Measurements from ENCODE around the gene C8B.

C8B gene

DNA sequence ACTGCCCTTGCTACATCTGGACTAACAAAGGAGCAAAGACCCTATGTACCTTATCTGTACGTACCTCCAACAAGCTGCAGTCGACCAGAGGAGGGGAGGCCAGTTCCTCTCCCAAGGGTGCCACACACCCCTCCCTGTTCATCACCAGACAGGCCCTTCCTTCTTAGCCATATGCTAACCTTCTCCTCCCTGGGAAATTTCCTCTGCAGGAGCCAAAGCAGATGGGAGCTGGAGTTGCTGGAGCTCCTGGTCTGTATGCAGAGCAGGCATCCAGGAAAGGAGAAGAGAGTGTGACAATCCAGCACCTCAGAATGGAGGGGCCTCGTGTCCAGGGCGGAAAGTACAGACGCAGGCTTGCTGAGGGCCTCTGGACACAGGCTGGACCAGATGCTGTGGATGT lies 48.5 kb downstream of the C8B start:
- Histone ChIP-seq H3K36me3 (ENCODE audit: insufficient read depth, low read length) (no peaks in the 10 kb centered on the region), H3K4me3 (ENCODE audit: low read depth, low read length) (no peak overlapping the region), H3K4me1 (ENCODE audit: control insufficient read depth, insufficient read depth, low read length, unreplicated experiment) (no peaks in the 10 kb centered on the region), H2AFZ (ENCODE audit: low read length, unreplicated experiment) (no peak overlapping the region), H3K27ac (ENCODE audit: low read depth, low read length) (no peak overlapping the region), H3K27me3 (ENCODE audit: insufficient read depth, low read length) (no peaks in the 10 kb centered on the region), H3K79me2 (ENCODE audit: control insufficient read depth, insufficient read depth, low read length, unreplicated experiment) (no peaks in the 10 kb centered on the region)

DNA sequence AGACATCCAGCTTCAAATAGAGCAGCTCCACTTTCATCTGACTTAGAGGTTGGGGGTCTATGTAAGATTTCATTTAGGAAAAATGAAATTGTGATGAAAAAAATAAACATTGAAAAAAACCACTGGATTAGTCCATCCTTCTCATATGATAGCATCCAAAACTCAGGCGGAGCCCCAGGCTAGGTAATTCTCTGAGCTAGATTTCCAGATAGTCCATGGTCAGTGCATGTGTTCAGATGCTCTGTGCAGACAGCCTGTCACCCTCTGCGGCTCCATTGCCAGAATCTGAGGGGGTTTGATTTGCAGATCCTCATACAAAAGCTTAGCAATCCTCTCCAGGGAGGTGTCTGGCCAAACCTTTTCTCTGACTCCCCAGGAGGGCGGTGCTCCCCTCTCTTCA lies 49.2 kb downstream of the C8B start:
- Histone ChIP-seq H3K27me3 (ENCODE audit: insufficient read depth, low read length) (no peaks in the 10 kb centered on the region), H2AFZ (ENCODE audit: low read length, unreplicated experiment) (no peak overlapping the region), H3K79me2 (ENCODE audit: control insufficient read depth, insufficient read depth, low read length, unreplicated experiment) (no peaks in the 10 kb centered on the region), H3K36me3 (ENCODE audit: insufficient read depth, low read length) (no peaks in the 10 kb centered on the region), H3K27ac (ENCODE audit: low read depth, low read length) (no peak overlapping the region), H3K4me3 (ENCODE audit: low read depth, low read length) (no peak overlapping the region), H3K4me1 (ENCODE audit: control insufficient read depth, insufficient read depth, low read length, unreplicated experiment) (no peaks in the 10 kb centered on the region)

DNA sequence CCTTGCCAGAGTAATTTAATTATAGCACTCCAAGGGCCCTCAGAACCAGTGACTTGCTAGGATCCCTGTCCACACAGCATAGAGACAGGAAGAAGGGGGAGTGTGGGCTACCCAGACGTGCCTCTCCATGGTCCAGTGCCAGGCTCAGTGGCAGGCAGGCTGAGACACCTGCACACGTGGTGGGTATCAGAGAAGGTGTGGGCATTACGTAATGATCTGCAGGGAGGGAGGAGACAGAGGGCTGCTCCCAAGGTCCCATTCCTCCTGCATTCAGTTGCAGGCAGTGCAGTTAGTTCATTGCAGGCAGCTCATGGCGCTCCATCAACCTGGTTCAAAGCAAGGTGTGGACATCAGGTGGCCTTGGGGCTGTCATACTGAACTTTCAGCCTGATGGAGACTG lies 49.9 kb downstream of the C8B start:
- Histone ChIP-seq H3K27me3 (ENCODE audit: insufficient read depth, low read length) (no peaks in the 10 kb centered on the region), H3K79me2 (ENCODE audit: control insufficient read depth, insufficient read depth, low read length, unreplicated experiment) (no peaks in the 10 kb centered on the region), H3K4me1 (ENCODE audit: control insufficient read depth, insufficient read depth, low read length, unreplicated experiment) (no peaks in the 10 kb centered on the region)

DNA sequence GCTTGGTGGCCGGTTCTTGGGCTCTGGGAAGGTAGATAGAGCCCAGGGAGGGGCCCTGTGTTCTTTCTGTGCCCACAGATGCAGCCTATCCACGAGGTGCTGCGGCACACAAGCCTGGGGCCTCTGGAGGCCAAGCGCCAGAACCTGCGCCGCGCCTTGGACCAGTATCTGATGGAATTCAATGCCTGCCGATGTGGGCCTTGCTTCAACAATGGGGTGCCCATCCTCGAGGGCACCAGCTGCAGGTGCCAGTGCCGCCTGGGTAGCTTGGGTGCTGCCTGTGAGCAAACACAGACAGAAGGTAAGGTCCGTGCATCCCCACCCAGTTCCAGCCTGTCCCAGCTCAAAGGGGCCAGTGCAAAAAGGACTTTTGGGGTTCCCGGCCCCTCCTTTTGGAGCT lies 53.5 kb downstream of the C8B start:
- H3K4me1 ChIP-seq (ENCODE audit: control insufficient read depth, insufficient read depth, low read length, unreplicated experiment), result no peaks in the 10 kb centered on the region
- no peaks in the 10 kb centered on the region for H3K27me3 ChIP-seq (ENCODE audit: insufficient read depth, low read length)
- no peak overlapping the region for H2AFZ ChIP-seq (ENCODE audit: low read length, unreplicated experiment)
- no peaks in the 10 kb centered on the region for H3K79me2 ChIP-seq (ENCODE audit: control insufficient read depth, insufficient read depth, low read length, unreplicated experiment)
- H3K36me3 ChIP-seq (ENCODE audit: insufficient read depth, low read length), result no peaks in the 10 kb centered on the region
- no peak overlapping the region for H3K4me3 ChIP-seq (ENCODE audit: low read depth, low read length)
- H3K27ac ChIP-seq (ENCODE audit: low read depth, low read length), result no peak overlapping the region

More for the DNA sequence above, 49.9 kb downstream of the C8B start:
- Histone ChIP-seq H2AFZ (ENCODE audit: low read length, unreplicated experiment) (no peak overlapping the region), H3K27ac (ENCODE audit: low read depth, low read length) (no peak overlapping the region), H3K36me3 (ENCODE audit: insufficient read depth, low read length) (no peaks in the 10 kb centered on the region), H3K4me3 (ENCODE audit: low read depth, low read length) (no peak overlapping the region)

DNA sequence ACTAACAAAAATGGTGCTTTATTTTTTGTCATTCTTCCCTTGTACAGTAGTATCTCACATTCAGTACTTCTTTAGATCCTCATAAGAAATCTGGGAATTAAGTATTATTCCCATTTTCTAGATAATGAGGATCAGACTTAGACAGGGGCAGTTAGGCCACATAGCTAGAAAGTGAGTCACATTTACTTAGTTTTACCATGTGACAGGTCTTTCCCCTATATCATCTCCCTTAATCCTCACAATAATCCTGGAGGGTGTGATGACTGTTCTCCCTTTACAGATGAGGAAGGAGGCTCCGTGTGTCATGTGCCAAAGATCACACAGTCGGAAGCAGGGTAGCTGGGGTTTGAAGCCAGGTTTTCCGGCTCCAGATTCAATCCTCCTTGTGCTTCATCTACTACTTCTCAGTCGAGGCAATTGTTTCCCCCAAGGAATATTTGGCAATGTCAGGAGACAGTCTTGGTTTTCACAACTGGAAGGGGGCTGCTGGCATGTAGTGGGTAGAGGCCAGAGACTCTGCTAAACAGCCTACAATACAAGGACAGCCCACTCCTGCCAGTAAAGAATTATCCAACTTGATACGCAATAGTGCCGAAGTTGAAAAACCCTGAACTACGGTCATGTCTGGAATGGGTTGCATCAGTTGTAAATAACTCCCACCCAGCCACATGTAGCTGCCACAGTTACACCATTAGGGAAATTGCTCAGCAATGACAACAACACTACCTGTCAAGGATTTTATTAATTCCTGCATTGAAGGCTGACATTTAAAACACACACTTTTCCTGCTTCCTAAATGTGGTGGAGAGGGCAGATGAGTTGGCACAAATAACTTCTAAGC lies 54.5 kb downstream of the C8B start:
- Histone ChIP-seq H3K4me1 (ENCODE audit: control insufficient read depth, insufficient read depth, low read length, unreplicated experiment) (no peaks in the 10 kb centered on the region), H3K4me3 (ENCODE audit: low read depth, low read length) (no peak overlapping the region), H3K79me2 (ENCODE audit: control insufficient read depth, insufficient read depth, low read length, unreplicated experiment) (no peaks in the 10 kb centered on the region), H3K27me3 (ENCODE audit: insufficient read depth, low read length) (no peaks in the 10 kb centered on the region), H3K36me3 (ENCODE audit: insufficient read depth, low read length) (no peaks in the 10 kb centered on the region), H3K27ac (ENCODE audit: low read depth, low read length) (no peak overlapping the region), H2AFZ (ENCODE audit: low read length, unreplicated experiment) (no peak overlapping the region)

DNA sequence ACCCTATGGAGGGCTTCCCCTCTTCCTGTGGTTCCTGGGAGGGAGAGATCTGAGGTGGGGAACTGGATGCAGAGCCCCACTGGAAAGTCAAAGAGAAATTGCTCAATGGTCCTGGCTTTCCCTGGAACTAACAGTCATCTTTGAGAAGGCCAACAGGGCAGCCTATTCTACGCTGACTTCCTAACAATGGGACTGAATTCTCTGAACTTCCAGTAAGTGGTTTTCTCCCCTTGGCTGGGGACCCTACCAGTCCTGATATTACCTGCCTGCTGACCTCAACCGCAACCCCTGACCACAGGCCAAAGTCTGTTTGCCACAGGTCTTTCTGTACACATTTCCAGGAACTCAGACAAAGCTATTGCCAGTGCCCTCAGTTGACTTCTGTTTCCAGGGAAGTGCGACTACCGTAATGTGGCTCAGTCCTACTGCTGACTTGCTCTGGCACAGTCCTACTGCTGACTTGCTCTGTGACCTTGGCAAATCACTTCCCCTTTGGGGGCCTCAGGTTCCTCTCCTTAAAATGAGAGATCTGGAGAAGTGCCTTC lies 55.3 kb downstream of the C8B start:
- Histone ChIP-seq H3K4me3 (ENCODE audit: low read depth, low read length) (no peak overlapping the region), H3K79me2 (ENCODE audit: control insufficient read depth, insufficient read depth, low read length, unreplicated experiment) (no peaks in the 10 kb centered on the region), H3K4me1 (ENCODE audit: control insufficient read depth, insufficient read depth, low read length, unreplicated experiment) (no peaks in the 10 kb centered on the region), H2AFZ (ENCODE audit: low read length, unreplicated experiment) (no peak overlapping the region), H3K27me3 (ENCODE audit: insufficient read depth, low read length) (no peaks in the 10 kb centered on the region), H3K27ac (ENCODE audit: low read depth, low read length) (no peak overlapping the region), H3K36me3 (ENCODE audit: insufficient read depth, low read length) (no peaks in the 10 kb centered on the region)

DNA sequence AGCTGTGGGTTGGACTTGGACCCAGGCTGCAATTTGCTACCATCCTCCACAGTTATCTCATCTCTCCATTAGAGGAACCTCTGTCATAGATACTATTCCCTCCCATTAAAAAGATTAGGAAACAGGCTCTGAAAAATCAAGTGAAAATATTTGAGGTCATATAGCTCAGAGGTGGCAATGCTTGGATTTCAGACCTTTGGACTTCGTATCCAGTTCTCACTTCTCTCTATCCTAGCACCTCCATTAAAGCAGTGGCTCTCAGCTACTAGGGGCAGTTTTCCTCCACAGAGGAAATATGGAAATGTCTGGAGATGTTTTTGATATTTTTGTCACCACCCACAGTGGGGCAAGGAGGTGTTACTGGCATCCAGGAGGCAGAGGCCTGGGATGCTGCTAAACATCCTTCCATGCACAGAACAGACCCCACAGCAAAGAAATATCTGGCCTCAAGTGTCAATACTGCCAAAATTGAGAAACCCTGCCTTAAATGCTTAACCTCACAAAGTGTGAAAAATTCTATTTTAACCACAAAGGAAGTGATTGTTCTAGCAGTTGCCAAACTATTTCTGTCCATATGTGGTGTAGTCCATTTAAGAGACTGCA lies 57.1 kb downstream of the C8B start:
- Histone ChIP-seq H3K4me3 (ENCODE audit: low read depth, low read length) (no peak overlapping the region), H3K79me2 (ENCODE audit: control insufficient read depth, insufficient read depth, low read length, unreplicated experiment) (no peaks in the 10 kb centered on the region), H3K27me3 (ENCODE audit: insufficient read depth, low read length) (no peaks in the 10 kb centered on the region), H3K36me3 (ENCODE audit: insufficient read depth, low read length) (no peaks in the 10 kb centered on the region), H3K27ac (ENCODE audit: low read depth, low read length) (no peak overlapping the region), H2AFZ (ENCODE audit: low read length, unreplicated experiment) (no peak overlapping the region), H3K4me1 (ENCODE audit: control insufficient read depth, insufficient read depth, low read length, unreplicated experiment) (no peaks in the 10 kb centered on the region)

DNA sequence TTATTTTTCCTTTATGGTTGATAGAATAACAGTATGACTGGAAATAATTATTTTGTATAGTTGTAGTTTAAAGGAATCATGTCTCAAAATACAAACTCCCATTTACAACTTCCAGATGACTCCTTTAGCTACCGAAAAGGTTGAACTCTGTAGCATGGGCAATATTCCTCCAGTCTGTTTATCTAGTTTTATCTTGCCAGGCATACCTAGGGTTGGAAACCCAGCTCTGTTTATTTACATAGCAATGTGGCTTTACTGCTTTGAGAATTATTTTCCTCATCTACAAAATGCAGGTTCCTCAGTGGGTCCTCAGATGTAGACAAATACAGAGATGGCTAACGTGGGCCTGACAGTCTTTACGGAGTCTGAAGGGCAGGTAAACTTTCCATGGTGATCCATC lies 60.1 kb downstream of the C8B start:
- Histone ChIP-seq H3K4me1 (ENCODE audit: control insufficient read depth, insufficient read depth, low read length, unreplicated experiment) (no peaks in the 10 kb centered on the region), H3K36me3 (ENCODE audit: insufficient read depth, low read length) (no peaks in the 10 kb centered on the region), H2AFZ (ENCODE audit: low read length, unreplicated experiment) (no peak overlapping the region), H3K27me3 (ENCODE audit: insufficient read depth, low read length) (no peaks in the 10 kb centered on the region), H3K79me2 (ENCODE audit: control insufficient read depth, insufficient read depth, low read length, unreplicated experiment) (no peaks in the 10 kb centered on the region), H3K4me3 (ENCODE audit: low read depth, low read length) (no peak overlapping the region), H3K27ac (ENCODE audit: low read depth, low read length) (no peak overlapping the region)

DNA sequence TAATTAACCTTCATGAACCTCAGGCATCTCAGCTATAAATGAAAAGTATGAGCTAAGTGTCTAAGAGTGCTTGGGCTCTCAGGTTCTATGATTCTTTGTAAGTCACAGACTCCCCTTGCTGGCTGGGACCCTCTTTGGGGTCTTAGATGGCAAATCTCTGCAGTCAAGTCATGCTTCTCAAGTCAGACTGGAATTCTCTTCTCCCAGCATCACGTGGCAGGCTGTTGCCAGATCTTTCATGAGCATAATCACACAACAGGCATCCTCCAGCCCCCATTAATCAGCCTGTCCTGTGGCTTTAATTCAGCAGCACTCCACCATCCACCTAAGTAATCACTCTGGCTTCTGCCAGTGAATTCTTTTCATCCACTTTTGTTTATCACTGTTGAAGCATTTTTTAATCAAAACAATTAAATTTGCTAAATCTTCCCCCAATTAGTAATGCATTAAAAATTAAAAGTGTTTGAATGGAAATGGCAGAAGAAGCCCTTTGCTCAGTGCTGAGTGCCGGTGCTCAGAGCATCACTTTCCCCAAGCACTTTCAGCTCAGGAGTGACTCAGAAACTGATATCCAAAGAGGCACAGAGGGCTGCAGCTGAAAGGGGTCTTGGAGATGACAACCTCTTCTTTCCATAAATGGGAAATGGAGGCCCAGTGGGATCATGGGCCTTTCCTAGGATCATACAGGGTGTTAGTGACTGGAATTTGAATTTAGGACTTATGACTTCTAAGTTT lies 61.0 kb downstream of the C8B start:
- Histone ChIP-seq H3K36me3 (ENCODE audit: insufficient read depth, low read length) (no peaks in the 10 kb centered on the region), H3K27ac (ENCODE audit: low read depth, low read length) (no peak overlapping the region), H3K4me3 (ENCODE audit: low read depth, low read length) (no peak overlapping the region), H3K27me3 (ENCODE audit: insufficient read depth, low read length) (no peaks in the 10 kb centered on the region), H3K79me2 (ENCODE audit: control insufficient read depth, insufficient read depth, low read length, unreplicated experiment) (no peaks in the 10 kb centered on the region), H3K4me1 (ENCODE audit: control insufficient read depth, insufficient read depth, low read length, unreplicated experiment) (no peaks in the 10 kb centered on the region), H2AFZ (ENCODE audit: low read length, unreplicated experiment) (no peak overlapping the region)

DNA sequence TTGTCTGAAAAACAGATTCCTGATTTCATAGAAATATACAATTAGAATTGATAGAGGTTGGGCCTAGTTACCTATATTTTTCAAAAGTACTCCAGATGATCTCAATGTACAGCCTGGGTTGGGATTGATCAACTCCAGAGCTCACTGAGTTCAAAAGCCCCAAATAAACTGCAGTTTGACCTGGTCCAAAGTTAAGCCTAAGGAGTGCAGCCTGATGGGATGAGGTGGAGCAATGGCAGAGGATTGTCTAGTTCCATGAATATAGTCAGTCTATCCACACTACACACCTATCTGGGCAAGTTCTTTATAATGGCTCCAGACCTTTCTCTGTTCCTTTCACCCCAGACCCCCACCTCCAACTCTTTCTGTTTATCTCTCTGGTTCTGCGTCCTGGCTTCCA lies 62.0 kb downstream of the C8B start:
- no peak overlapping the region for H2AFZ ChIP-seq (ENCODE audit: low read length, unreplicated experiment)
- H3K79me2 ChIP-seq (ENCODE audit: control insufficient read depth, insufficient read depth, low read length, unreplicated experiment), result no peaks in the 10 kb centered on the region
- H3K36me3 ChIP-seq (ENCODE audit: insufficient read depth, low read length), result no peaks in the 10 kb centered on the region
- H3K4me3 ChIP-seq (ENCODE audit: low read depth, low read length), result no peak overlapping the region
- no peaks in the 10 kb centered on the region for H3K27me3 ChIP-seq (ENCODE audit: insufficient read depth, low read length)
- no peak overlapping the region for H3K27ac ChIP-seq (ENCODE audit: low read depth, low read length)
- no peaks in the 10 kb centered on the region for H3K4me1 ChIP-seq (ENCODE audit: control insufficient read depth, insufficient read depth, low read length, unreplicated experiment)
